SU-DHL-6 (cell line): Measurements from ENCODE around the gene MAP2K1.

Experiments used
- H2AFZ ChIP-seq: fragments of 200-600 bp; sonication (generic); 2 replicates; pipeline ENCODE4 v1.6.1; 2014; ENCODE audit warnings: low read depth, mild to moderate bottlenecking, moderate library complexity, mixed read lengths, antibody characterized with exemption, low read length; ENCODE audit not compliant: severe bottlenecking
- H3F3A ChIP-seq: fragments of 200-600 bp; shearing (Covaris generic); 2 replicates; pipeline ENCODE4 v1.6.0; 2016; ENCODE audit warnings: antibody characterized with exemption, mild to moderate bottlenecking; ENCODE audit not compliant: insufficient read depth
- H3K27ac ChIP-seq: fragments of 200-600 bp; sonication (generic); 2 replicates; pipeline ENCODE4 v1.5.1; 2016; ENCODE audit warnings: low read depth, mild to moderate bottlenecking, low read length, moderate library complexity, mixed read lengths
- H3K27me3 ChIP-seq: fragments of 200-600 bp; sonication (generic), shearing (Covaris generic); 2 replicates; pipeline ENCODE4 v1.6.0; 2014; ENCODE audit warnings: mild to moderate bottlenecking, low read length
- H3K36me3 ChIP-seq: fragments of 200-600 bp; sonication (generic); 2 replicates; pipeline ENCODE4 v1.6.1; 2014; ENCODE audit warnings: mild to moderate bottlenecking, low read length, mixed read lengths
- H3K4me2 ChIP-seq: fragments of 300-600, 200-600 bp; shearing (Covaris generic), sonication (generic); 2 replicates; pipeline ENCODE4 v1.6.0; 2014; ENCODE audit warnings: low read length, low read depth, mild to moderate bottlenecking; ENCODE audit not compliant: poor library complexity, severe bottlenecking
- H3K4me3 ChIP-seq: fragments of 200-600 bp; sonication (generic); 2 replicates; pipeline ENCODE4 v1.5.1; 2014; ENCODE audit warnings: antibody characterized with exemption, low read length, mild to moderate bottlenecking, mixed read lengths; ENCODE audit not compliant: insufficient read depth, poor library complexity, severe bottlenecking
- H3K79me2 ChIP-seq: fragments of 200-600 bp; sonication (generic); 2 replicates; pipeline ENCODE4 v1.6.1; 2014; ENCODE audit warnings: mild to moderate bottlenecking, low read length, moderate library complexity; ENCODE audit not compliant: insufficient read depth
- H3K9ac ChIP-seq: fragments of 200-600 bp; sonication (generic); 2 replicates; pipeline ENCODE4 v1.7.0; 2014; ENCODE audit warnings: mild to moderate bottlenecking, low read length
- H3K9me2 ChIP-seq: fragments of 200-600 bp; sonication (generic); replicated peaks from 2 replicates; pipeline ENCODE4 v1.6.1; 2014; ENCODE audit warnings: low read length; ENCODE audit not compliant: insufficient read depth
- H3K9me3 ChIP-seq: fragments of 200-600 bp; sonication (generic); 2 replicates; pipeline ENCODE4 v1.6.1; 2014; ENCODE audit warnings: low read length, mixed read lengths; ENCODE audit not compliant: insufficient read depth
- H4K20me1 ChIP-seq: fragments of 200-600 bp; sonication (generic); 2 replicates; pipeline ENCODE4 v1.6.1; 2014; ENCODE audit warnings: low read depth, mild to moderate bottlenecking, antibody characterized with exemption, low read length, moderate library complexity, mixed read lengths
- CTCF ChIP-seq: fragments of 200-600 bp; sonication (generic); IDR thresholded peaks from one replicate; pipeline ENCODE4 v1.5.1; 2017; ENCODE audit warnings: antibody characterized with exemption, mild to moderate bottlenecking, low read length, moderate library complexity; ENCODE audit not compliant: insufficient read depth, poor library complexity, severe bottlenecking
- EZH2phosphoT487 ChIP-seq: fragments of 200-600 bp; sonication (generic), shearing (Covaris generic); conservative IDR thresholded peaks from 2 replicates; pipeline ENCODE4 v1.6.1; 2018; ENCODE audit warnings: mild to moderate bottlenecking, antibody characterized with exemption, low read length, moderate library complexity, mixed read lengths

The MAP2K1 gene

GRCh38 chr15:66415360-66415759 is 28.6 kb downstream of the MAP2K1 start:
- no peaks in the 10 kb centered on the region for H3K9me2 ChIP-seq
- H3K27ac ChIP-seq = no peak overlapping the region
- H3K9me3 ChIP-seq = no peaks in the 10 kb centered on the region
- no peaks in the 10 kb centered on the region for H3K27me3 ChIP-seq
- no peak overlapping the region for H3K9ac ChIP-seq
- H3K4me2 ChIP-seq = no peak overlapping the region
- H3K36me3 ChIP-seq = 0 out of 2 replicates have a peak, but pooled peaks cover 5% of the 10 kb centered on the region
- TF ChIP-seq CTCF = no peak
- no peak for TF ChIP-seq EZH2phosphoT487
- peaks cover 95% of the 10 kb centered on the region for H3K79me2 ChIP-seq
- H2AFZ ChIP-seq = no peak overlapping the region
- no peaks in the 10 kb centered on the region for H4K20me1 ChIP-seq
- H3F3A ChIP-seq = no peaks in the 10 kb centered on the region
- no peak overlapping the region for H3K4me3 ChIP-seq

- no peak overlapping the region for H3K27ac ChIP-seq
- TF ChIP-seq CTCF (no peak), EZH2phosphoT487 (no peak)
- no peaks in the 10 kb centered on the region for H4K20me1 ChIP-seq
- H2AFZ ChIP-seq = no peak overlapping the region
- H3K4me3 ChIP-seq = no peak overlapping the region
- no peaks in the 10 kb centered on the region for H3K27me3 ChIP-seq
- H3F3A ChIP-seq = no peaks in the 10 kb centered on the region
- H3K4me2 ChIP-seq = no peak overlapping the region
- H3K36me3 ChIP-seq = 0 out of 2 replicates have a peak, but pooled peaks cover 5% of the 10 kb centered on the region
- H3K9ac ChIP-seq = no peak overlapping the region
- no peaks in the 10 kb centered on the region for H3K9me2 ChIP-seq
- H3K9me3 ChIP-seq = no peaks in the 10 kb centered on the region
- H3K79me2 ChIP-seq = peaks cover 89% of the 10 kb centered on the region
Measured at GRCh38 chr15:66417736-66418135, 31.0 kb downstream of the MAP2K1 start.

- Histone ChIP-seq H3K27me3 (no peaks in the 10 kb centered on the region), H3K9me2 (no peaks in the 10 kb centered on the region), H3K27ac (no peak overlapping the region), H3K36me3 (no peaks in the 10 kb centered on the region), H2AFZ (no peak overlapping the region), H3K9ac (no peak overlapping the region), H3F3A (no peaks in the 10 kb centered on the region), H4K20me1 (no peaks in the 10 kb centered on the region; the same call in 1 of the 2 replicates), H3K79me2 (peaks cover 87% of the 10 kb centered on the region), H3K4me3 (no peak overlapping the region), H3K4me2 (no peak overlapping the region), H3K9me3 (no peaks in the 10 kb centered on the region)
- no peak for TF ChIP-seq EZH2phosphoT487
- TF ChIP-seq CTCF = no peak
Measured at GRCh38 chr15:66419471-66419870, 32.8 kb downstream of the MAP2K1 start.

GRCh38 chr15:66422347-66422746 is 35.6 kb downstream of the MAP2K1 start:
- Histone ChIP-seq H3K27me3 (no peaks in the 10 kb centered on the region), H3F3A (no peaks in the 10 kb centered on the region), H3K4me2 (no peak overlapping the region), H3K9me3 (no peaks in the 10 kb centered on the region), H2AFZ (no peak overlapping the region), H4K20me1 (peaks cover 3% of the 10 kb centered on the region; the same call in 1 of the 2 replicates), H3K79me2 (peaks cover 85% of the 10 kb centered on the region), H3K36me3 (no peaks in the 10 kb centered on the region), H3K27ac (no peak overlapping the region), H3K9me2 (no peaks in the 10 kb centered on the region), H3K9ac (no peak overlapping the region), H3K4me3 (no peak overlapping the region)
- no peak for TF ChIP-seq CTCF
